ENCODE measurements around the gene MAN1A1.

Gene MAN1A1

DNA sequence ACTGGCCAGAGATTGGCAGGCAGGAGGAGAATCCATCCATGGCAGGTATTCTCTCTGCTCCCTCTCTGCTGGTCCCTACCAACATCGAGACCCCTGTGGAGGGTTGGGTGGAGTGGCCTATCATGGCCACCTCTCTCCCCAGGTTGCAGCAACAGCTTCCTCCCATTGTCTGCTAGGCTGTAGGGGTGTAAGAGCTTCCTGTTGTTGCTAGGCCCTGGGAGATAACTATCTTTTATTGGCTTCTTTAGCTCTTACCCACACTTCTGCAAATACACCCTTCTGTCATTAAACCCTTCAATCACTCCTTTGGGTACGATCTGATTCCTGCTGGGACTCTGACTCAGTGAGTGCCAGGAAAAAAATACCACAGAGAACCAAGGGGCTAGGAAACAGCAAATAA is 204.4 kb downstream of the MAN1A1 start:
- no peak for DNase-seq (ENCODE audit: low read depth in 2 of 2)

DNA sequence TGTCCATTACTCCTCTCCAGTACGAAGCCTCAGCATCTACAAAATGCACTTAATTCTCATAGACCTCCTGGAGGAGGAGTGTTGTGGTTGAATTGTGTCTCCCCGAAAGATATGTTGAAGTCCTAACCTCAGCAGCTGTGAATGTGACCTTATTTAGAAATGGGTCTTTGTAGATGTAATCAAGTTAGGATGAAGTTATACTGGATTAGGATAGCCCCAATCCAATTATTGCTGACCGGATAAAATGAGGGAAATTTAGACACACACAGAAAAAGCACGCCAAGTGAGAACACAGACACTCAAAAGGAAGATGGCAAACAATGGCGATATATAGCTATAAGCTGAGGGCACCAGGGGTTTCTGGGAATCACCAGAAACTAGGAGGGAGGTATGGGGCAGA is 206.9 kb downstream of the MAN1A1 start:
- DNase-seq (ENCODE audit: low read depth in 2 of 2), result no peak

DNA sequence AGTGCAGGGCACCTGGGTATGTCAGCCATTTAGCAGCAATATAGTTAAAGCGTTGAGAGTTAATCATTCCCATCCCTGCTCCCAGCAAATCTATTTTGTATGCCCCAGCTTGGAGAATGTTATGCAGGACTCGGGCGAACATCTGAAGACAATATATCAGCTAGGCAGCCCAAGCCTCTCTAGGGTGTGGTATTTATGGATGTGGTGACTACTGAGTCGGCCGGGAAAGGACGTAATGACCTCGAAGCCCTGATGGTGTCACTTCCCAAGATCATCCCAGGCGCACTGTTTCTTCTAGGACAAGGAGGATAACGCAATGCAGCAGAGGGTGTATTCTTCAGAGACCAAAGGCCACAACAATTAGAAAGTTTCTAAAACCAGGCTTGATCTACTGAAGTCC is 207.5 kb downstream of the MAN1A1 start:
- DNase-seq (ENCODE audit: low read depth in 2 of 2), result no peak

DNA sequence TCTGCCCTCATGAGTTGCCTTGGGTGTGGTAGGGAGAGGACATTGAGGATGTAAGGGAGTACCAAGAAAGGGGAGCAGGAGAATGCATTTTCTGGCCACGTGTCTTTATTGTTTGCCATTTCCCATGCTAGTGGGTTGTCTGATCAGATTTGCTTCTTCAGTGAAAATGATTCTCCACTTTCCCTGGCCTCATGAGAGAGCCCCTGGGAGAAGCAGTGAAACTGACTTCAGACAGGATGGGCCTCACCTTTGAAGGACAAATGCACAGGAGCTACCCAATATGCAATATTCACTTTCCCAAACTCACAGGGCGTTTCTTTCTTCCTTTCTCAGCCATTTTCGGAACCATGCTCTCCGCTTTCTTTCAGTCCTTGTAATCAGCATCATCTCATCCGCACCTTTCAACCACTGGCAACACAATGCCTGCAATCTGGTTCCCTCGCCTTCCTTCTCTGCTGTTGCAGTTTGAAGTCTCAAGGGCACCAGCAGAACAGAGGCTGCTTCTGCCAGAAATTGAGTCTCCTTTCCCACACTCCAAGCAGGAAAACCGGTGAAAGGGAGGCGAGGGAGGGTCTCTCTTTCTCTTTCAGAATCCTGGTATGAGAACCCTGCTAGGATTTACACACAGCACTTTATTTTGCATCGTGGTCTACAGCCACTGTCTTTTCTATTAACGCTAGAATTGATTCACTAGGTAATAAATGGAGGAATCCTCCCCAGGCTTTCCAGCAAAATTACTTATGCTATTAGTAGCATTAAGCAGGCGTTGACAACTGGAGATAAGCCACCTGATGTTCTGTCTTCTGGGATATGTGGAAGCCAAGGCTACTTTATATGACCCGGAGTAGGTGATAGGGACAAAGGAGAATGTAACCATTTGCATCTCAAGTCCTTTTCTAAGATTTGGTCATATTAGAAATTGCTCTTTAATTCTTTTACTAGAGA is 209.1 kb downstream of the MAN1A1 start:
- no peak for DNase-seq (ENCODE audit: low read depth in 2 of 2)

DNA sequence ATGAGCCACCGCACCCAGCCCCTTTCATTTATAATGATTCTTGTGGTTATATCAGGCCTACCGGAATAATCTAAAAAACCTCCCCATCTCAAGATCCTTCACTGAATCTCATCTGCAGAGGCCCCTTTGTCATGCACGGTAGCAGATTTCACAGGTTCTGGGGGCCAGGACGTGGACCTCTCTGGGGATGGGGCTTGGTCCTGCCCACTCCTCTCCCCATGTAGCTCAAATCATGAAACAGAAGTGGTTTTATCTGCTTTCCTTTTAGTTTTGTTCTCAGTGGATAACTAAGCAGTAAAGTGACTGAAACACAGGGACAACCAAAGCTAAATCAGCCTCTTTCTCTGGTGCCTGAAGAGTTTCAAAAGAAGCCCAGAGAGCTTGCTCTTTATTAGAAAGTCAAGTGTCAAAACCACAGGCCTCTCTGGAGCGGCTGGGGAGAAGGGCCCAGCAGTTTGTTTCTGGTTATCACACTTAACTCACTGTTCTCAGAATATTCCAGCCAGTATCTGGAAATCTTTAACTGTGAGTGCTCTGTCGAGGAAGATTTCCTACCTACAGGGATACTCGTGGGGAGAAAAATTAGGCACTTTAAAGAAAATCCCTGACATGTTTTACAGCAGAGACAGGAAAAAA is 210.5 kb downstream of the MAN1A1 start:
- DNase-seq (ENCODE audit: low read depth in 2 of 2), result no peak

DNA sequence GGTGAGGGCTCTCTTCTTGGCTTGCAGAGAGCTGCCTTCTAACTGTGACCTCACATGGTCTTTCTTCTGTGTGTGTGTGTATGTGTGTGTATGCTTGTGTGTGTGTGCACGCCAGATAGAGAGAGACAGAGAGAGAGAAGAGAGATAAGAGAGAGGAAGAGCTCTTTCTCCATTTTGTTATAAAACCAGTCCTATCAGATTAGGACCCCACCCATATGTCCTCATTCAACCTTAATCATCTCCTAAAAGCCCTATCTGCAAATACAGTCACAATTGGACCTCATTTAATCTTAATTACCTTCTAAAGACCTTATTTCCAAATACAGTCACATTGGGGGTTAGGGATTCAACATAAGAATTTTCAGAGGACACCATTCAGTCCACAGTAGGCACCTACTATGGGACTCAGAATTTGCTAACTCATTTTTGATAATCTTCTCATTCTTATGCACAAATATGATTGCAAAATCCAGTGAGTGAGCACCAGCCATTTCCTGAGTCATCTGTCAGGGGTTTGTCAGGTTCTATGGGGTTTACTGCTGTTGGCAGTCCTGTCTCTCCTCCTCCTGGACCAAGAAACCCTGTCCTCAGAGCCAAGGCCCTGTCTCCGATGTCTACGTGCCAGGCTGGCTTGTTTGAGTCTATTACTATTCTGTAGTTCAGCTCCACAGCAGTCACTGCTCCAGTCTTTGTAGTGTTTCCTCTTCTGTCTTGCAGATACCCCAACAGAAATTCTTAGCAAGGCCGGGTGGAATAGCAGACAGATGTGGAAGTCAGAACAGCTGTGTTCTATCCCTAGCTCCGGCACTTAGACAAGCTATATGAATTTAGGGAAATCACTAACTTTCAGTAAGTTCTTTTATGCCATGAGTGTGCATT is 212.1 kb downstream of the MAN1A1 start:
- DNase-seq (ENCODE audit: low read depth in 2 of 2), result no peak

DNA sequence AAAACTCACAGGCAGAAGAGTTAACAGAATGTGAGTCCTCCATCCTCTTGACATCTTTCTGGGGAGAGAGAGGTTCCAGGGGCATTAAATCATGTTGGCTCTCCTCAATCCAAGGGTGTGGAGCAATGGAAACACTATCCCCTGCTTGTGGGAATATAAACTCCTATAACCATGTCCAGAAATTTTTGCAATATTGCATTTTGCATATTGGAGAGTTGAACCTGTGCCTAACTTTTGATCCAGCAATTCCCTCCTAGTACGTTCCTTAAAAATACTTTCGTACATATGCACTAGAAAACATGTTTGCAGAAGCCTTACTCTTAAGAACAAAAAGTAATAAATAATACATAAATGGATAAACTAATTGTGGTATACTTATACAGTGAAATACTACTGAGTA is 214.8 kb downstream of the MAN1A1 start:
- DNase-seq (ENCODE audit: low read depth in 2 of 2), result no peak

DNA sequence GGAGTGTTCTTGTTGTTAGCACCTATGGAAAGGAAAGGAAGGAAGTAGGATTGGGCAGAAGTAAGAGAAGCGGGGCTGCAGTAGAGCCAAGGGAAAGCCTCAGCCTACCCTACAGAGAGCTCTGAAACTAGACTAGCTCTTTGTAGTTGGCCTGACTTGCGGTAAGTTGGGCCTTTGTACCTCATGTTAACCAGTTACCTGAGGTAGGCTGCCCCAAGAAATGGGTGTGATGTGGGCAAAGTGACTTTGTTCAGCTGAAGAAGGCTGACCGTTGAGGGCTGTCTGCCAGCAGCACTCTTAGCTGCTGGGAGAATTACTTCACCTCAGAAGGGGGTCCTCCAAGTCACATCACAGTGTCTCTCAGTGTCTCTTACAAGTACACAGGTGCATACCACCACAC is 216.2 kb downstream of the MAN1A1 start:
- no peak for DNase-seq (ENCODE audit: low read depth in 2 of 2)

DNA sequence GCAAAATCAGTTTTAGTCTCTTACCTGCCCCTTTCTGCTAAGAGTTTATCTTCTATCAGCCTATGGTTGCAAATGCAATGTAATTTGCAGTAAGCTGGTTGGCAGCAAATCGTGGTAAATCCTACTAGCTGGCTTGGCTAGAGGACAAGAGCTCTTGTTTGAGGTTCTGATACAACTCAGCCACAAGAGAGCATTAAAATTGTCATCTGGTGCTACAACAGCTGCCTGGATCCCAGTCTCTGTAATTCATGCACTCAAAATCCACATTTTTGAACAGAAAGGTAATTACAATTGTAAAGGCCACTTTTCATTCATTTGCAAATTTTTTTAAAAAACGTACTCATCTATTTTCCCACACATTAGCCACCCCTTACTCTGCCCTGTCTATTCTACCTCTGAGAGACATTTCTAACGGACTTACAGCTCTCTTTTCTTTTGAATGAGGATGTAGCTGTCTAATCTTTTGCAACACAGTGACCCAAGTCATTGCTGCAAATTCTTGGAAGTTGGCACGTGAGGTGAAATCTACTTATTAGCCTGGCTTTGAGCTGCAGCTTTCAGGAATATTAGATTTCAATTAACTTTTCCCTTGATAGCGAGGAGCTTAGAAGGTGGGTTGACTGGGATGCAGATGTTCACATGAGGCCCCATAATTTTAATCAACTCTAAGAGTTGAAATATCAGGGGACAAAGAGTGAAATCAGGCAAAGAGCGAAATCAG is 217.1 kb downstream of the MAN1A1 start:
- DNase-seq (ENCODE audit: low read depth in 2 of 2), result no peak

DNA sequence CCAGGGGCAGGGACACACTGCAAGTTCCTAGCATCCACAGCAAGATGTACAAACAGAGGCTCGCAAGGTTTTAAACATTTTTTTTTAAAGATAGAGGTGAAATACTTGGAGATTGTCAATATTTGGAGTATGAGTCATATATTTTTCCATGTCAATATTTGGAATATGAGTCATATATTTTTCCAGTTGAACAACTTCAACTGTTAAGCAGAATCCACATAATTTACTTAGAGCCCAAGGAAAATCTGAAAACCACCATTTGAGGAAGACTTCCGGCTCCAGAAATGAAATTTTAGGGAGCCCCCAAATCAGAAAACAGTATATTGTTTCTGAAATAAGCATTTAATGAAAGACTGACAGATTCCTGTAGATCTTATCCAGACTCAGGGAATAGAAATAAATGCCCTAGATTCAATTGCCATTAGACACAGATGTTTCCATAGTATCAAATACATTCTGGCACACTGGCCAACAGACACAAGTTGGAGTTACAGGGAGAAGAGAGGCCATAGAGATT is 219.5 kb downstream of the MAN1A1 start:
- no peak for DNase-seq (ENCODE audit: low read depth in 2 of 2)

DNA sequence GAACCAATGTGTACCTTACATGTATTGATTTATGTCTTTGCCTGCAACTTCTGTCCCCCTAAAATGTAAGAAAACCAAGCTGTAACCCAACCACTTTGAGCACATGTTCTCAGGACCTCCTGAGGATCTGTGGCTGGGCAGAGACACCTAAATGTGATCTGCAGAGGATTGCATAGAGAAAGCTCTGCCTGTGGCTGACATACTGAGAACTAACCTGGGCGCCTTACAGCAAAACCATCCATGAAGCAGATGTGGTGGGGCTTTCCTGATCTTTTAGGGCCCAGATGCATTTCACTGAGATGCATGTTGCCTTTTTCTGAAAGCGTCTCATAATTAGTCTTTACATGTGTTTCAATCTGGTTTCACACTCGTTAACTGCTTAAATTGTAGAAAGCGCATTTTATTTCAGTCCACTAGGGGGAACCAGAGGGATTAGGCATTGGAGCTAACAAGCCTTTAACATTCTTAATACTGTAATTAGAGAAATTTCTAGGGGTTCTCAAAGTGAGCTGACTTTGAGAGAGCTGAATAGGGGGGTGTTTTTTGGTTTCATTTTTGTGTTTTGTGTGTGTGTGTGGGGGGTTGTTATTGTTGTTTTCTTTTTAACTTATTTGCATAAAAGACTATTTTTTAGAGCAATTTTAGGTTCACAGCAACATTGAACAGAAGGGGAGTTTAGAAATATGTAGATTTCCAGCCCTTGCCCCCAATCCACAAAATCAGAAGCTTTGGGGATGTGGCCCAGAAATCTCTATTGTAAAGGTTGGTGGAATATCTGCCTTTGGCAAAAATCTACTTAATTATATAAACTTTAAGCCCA is 220.2 kb downstream of the MAN1A1 start:
- DNase-seq (ENCODE audit: low read depth in 2 of 2), result no peak

DNA sequence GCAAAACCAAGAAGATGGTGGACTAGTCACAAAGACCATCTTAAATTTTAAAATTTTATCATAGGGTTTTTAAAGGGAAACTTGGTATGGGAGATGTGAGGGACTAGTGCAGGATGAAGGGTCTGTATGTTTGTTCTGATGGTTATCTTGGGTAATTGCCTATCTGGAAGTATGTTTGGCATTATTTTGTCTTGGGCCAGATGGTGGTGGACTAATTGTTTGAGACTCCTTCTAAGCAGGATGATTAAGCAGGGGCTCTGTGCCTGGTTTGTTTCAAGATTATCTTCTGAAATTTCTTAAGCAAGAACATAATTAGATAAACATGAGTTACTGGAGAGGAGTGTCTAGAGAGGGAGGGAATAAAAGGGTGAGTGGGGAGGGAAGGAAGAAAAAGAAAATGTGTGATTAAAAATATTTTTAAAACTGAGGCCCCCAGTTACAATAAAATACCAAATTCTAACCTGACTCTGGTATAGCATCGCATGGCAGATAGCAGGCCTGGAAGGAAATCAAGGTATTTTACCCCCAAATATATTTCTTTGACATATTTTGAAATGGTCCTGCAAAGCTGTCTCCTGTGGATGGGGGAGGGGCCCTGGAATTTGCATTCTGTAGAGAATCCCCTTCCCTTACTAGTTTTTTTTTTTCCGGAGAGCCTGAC is 221.2 kb downstream of the MAN1A1 start:
- no peak for DNase-seq (ENCODE audit: low read depth in 2 of 2)

DNA sequence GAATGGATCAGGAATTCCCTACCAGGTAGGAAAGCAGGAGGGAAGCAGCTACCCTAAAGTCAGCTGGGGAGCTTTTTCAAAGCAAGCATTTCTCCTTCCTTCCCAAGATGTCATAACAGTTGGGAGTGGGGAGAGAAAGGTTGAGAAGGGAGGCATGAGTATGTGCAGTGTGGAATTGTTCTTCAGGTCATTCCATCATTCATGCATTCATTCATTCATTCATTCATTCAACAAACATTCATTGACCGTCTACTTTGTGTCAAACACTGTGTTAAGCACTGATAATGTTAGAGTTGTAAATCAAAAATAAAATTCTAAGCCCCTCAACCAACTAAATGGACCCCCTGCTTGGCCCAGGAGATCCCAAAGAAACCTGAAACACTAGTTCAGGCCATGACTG is 221.9 kb downstream of the MAN1A1 start:
- no peak for DNase-seq (ENCODE audit: low read depth in 2 of 2)
